ENCODE measurements around the gene AGER. TPM values are rescaled to one million over a fixed set of nuclear protein-coding genes. Genes with fewer than 3 reads are reported as not detected.
A peak's percentile ranks its signal among the peaks of the same experiment; 100 is the strongest.

AGER gene
- total RNA-seq, 2 donors from 2014 or later: 29.8 to 35.2 TPM

DNA sequence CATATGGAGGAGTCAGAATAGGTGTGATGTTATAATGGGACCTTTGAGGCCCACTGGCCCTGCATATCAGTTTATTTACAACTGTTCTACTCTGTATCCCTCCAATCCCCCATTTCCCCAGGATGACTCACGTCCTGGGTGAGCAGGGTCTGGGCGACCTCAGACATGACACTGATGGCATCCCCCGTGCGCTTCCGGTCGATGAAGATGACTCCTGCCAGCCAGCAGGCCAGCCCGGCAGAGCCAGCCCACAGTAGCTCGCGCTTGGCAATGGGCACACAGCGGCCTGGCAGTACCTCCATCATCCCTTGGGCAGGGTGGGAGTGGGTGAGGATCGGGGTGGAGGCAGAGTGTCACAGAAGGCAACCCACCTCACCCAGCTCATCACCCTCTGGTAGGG lies 13.8 kb downstream of the AGER start:
- Mint-ChIP-seq H3K27ac (peak overlapping the region; percentile 62), H3K36me3 (ENCODE audit: low read depth) (peaks cover 68% of the 10 kb centered on the region), H3K27me3 (ENCODE audit: insufficient read depth) (no peaks in the 10 kb centered on the region), H3K9me3 (no peaks in the 10 kb centered on the region), H3K4me1 (peaks cover 58% of the 10 kb centered on the region), H3K4me3 (no peak overlapping the region)
- Histone ChIP-seq H3K4me3 (ENCODE audit: low read length) (no peak overlapping the region), H3K27me3 (ENCODE audit: control insufficient read depth, insufficient read depth, low read length, poor library complexity, severe bottlenecking) (no peaks in the 10 kb centered on the region), H3K36me3 (ENCODE audit: control insufficient read depth, insufficient read depth, low read length) (peaks cover 68% of the 10 kb centered on the region), H3K27ac (ENCODE audit: low read depth, low read length) (no peak overlapping the region), H3K9me3 (ENCODE audit: control insufficient read depth, low read length) (no peaks in the 10 kb centered on the region), H3K9ac (ENCODE audit: extremely low read depth, low read length, poor library complexity, severe bottlenecking) (no peak overlapping the region), H3K4me1 (ENCODE audit: control insufficient read depth, insufficient read depth, low read length) (peaks cover 26% of the 10 kb centered on the region)
- WGBS, 2 experiments (ENCODE audit: insufficient coverage in 1 of 2, insufficient read length in 1 of 2): 94 to 97% methylated on average over 5 to 10 of the region's 11 CpGs
- no peak for DNase-seq
- TF ChIP-seq, protein P1, sequence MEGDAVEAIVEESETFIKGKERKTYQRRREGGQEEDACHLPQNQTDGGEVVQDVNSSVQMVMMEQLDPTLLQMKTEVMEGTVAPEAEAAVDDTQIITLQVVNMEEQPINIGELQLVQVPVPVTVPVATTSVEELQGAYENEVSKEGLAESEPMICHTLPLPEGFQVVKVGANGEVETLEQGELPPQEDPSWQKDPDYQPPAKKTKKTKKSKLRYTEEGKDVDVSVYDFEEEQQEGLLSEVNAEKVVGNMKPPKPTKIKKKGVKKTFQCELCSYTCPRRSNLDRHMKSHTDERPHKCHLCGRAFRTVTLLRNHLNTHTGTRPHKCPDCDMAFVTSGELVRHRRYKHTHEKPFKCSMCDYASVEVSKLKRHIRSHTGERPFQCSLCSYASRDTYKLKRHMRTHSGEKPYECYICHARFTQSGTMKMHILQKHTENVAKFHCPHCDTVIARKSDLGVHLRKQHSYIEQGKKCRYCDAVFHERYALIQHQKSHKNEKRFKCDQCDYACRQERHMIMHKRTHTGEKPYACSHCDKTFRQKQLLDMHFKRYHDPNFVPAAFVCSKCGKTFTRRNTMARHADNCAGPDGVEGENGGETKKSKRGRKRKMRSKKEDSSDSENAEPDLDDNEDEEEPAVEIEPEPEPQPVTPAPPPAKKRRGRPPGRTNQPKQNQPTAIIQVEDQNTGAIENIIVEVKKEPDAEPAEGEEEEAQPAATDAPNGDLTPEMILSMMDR (conservative IDR thresholded peaks at IDR 0.05): no peak

DNA sequence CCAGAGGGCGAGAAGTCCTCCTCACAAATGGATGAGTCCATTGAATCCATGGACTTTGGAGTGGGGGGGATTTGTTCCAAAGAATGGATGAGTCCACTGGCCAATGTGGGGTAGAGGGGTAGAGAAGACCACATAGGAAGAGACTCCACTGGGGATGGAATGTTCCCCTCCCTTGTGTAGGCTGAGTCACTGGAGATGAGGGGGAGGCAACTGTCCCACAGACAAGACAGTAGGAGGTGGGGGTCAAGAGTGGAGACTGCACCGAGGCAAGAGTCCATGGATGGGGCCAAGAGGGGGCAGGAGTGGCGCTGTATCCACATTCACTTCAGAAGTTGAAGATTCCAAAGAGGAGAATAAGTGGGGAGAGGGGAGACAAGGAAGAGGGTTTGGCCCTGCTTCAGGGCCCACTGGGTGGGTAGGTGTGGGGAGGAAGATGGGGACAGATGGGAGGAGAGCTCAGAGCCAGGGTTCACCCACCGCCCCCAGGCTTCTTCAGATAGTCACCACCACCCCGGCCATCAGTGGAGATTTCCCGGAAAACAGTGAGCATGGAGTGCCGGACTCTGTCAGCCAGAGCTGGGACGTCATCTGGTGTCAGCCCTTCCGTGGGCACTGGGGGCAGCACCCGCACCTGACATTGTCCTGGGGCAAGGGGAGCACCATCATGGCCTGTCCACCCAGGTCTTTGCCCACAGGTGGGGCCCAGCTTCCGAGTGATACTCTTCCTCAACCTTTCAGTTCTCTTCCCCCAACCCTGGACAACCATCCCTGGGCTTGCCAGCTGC lies 15.1 kb downstream of the AGER start:
- Histone ChIP-seq H3K4me3 (ENCODE audit: low read length) (peak overlapping the region; percentile 21), H3K4me1 (ENCODE audit: control insufficient read depth, insufficient read depth, low read length) (peaks cover 26% of the 10 kb centered on the region), H3K9ac (ENCODE audit: extremely low read depth, low read length, poor library complexity, severe bottlenecking) (no peak overlapping the region), H3K27ac (ENCODE audit: low read depth, low read length) (no peak overlapping the region), H3K36me3 (ENCODE audit: control insufficient read depth, insufficient read depth, low read length) (peaks cover 72% of the 10 kb centered on the region), H3K27me3 (ENCODE audit: control insufficient read depth, insufficient read depth, low read length, poor library complexity, severe bottlenecking) (no peaks in the 10 kb centered on the region), H3K9me3 (ENCODE audit: control insufficient read depth, low read length) (no peaks in the 10 kb centered on the region)
- H3K9me3 Mint-ChIP-seq: no peaks in the 10 kb centered on the region
- H3K4me3 Mint-ChIP-seq: peak overlapping the region; percentile 40
- TF ChIP-seq, protein P1 (conservative IDR thresholded peaks at IDR 0.05): no peak
- H3K4me1 Mint-ChIP-seq: peaks cover 56% of the 10 kb centered on the region
- 90 to 96% methylated on average over 7 to 11 of the region's 11 CpGs for WGBS, 2 experiments (ENCODE audit: insufficient coverage in 1 of 2, insufficient read length in 1 of 2)
- H3K27ac Mint-ChIP-seq: peak overlapping the region; percentile 96
- H3K27me3 Mint-ChIP-seq (ENCODE audit: insufficient read depth): no peaks in the 10 kb centered on the region
- DNase-seq: no peak
- peaks cover 70% of the 10 kb centered on the region for H3K36me3 Mint-ChIP-seq (ENCODE audit: low read depth)

DNA sequence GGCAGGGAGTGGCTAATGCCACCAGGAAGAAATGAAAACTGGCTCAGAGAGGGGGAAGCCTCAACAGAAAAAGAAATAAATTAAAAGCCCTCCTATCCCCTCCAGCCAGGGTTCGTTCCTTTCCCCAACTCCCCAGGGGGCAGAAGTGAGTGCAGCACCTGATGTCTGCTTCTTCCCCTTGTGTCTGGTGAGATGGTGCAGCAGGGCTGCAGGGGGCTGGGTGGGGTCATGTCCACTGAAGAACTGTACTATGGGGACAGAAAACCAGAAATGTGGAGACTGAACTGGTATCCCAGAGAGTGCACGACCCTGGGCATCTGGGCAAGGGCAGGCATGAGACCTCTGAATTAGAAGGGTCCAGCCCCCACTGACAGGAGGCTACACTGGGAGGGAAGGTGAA lies 15.7 kb downstream of the AGER start:
- Histone ChIP-seq H3K9me3 (ENCODE audit: control insufficient read depth, low read length) (no peaks in the 10 kb centered on the region), H3K4me3 (ENCODE audit: low read length) (peak overlapping the region; percentile 21), H3K36me3 (ENCODE audit: control insufficient read depth, insufficient read depth, low read length) (peaks cover 66% of the 10 kb centered on the region), H3K27me3 (ENCODE audit: control insufficient read depth, insufficient read depth, low read length, poor library complexity, severe bottlenecking) (no peaks in the 10 kb centered on the region), H3K4me1 (ENCODE audit: control insufficient read depth, insufficient read depth, low read length) (peaks cover 26% of the 10 kb centered on the region), H3K27ac (ENCODE audit: low read depth, low read length) (peak overlapping the region; percentile 33), H3K9ac (ENCODE audit: extremely low read depth, low read length, poor library complexity, severe bottlenecking) (no peak overlapping the region)
- H3K27me3 Mint-ChIP-seq (ENCODE audit: insufficient read depth): no peaks in the 10 kb centered on the region
- DNase-seq: no peak
- peak overlapping the region; percentile 40 for H3K4me3 Mint-ChIP-seq
- H3K9me3 Mint-ChIP-seq: no peaks in the 10 kb centered on the region
- peaks cover 52% of the 10 kb centered on the region for H3K4me1 Mint-ChIP-seq
- H3K36me3 Mint-ChIP-seq (ENCODE audit: low read depth): peaks cover 68% of the 10 kb centered on the region
- TF ChIP-seq, protein P1 (conservative IDR thresholded peaks at IDR 0.05): no peak
- WGBS, 2 experiments (ENCODE audit: insufficient coverage in 1 of 2, insufficient read length in 1 of 2): 71 to 100% methylated on average over 1 to 2 of the region's 2 CpGs
- H3K27ac Mint-ChIP-seq: peak overlapping the region; percentile 96

Data from endodermal cell (in vitro differentiated cells).